OCI-LY1 (cell line): ENCODE data around the gene CARS2.

Experiments used
- H2AFZ ChIP-seq: fragments of 200-600 bp; sonication (generic), shearing (Covaris generic); 2 replicates; pipeline ENCODE4 v1.6.0; 2014; ENCODE audit warnings: antibody characterized with exemption, mild to moderate bottlenecking, low read length
- H3F3A ChIP-seq: fragments of 200-600 bp; sonication (generic), shearing (Covaris generic); 2 replicates; pipeline ENCODE4 v1.6.0; 2014; ENCODE audit warnings: mild to moderate bottlenecking, antibody characterized with exemption, low read length, moderate library complexity; ENCODE audit not compliant: insufficient read depth
- H3K27ac ChIP-seq: fragments of 200-600 bp; sonication (generic); 2 replicates; pipeline ENCODE4 v1.5.1; 2014; ENCODE audit warnings: low read length, mixed run types, mild to moderate bottlenecking, low read depth; ENCODE audit not compliant: poor library complexity, severe bottlenecking
- H3K27me3 ChIP-seq: fragments of 200-600 bp; sonication (generic); 2 replicates; pipeline ENCODE4 v1.6.0; 2014; ENCODE audit warnings: antibody characterized with exemption, mild to moderate bottlenecking, low read length, moderate library complexity; ENCODE audit not compliant: insufficient read depth
- H3K36me3 ChIP-seq: fragments of 200-600 bp; sonication (generic); 2 replicates; pipeline ENCODE4 v1.6.1; 2014; ENCODE audit warnings: mild to moderate bottlenecking, antibody characterized with exemption, low read length, moderate library complexity, mixed read lengths; ENCODE audit not compliant: insufficient read depth
- H3K4me1 ChIP-seq: fragments of 200-600 bp; sonication (generic); 2 replicates; pipeline ENCODE4 v1.5.1; 2014; ENCODE audit warnings: mild to moderate bottlenecking, low read length, moderate library complexity; ENCODE audit not compliant: insufficient read depth, severe bottlenecking
- H3K4me2 ChIP-seq: fragments of 200-600 bp; sonication (generic), shearing (Covaris generic); 2 replicates; pipeline ENCODE4 v1.6.1; 2014; ENCODE audit warnings: low read length
- H3K4me3 ChIP-seq: fragments of 200-600 bp; sonication (generic); 2 replicates; pipeline ENCODE4 v1.5.1; 2014; ENCODE audit warnings: low read length, low read depth, mild to moderate bottlenecking, mixed read lengths; ENCODE audit not compliant: poor library complexity, severe bottlenecking
- H3K79me2 ChIP-seq: fragments of 200-600 bp; shearing (Covaris generic); 2 replicates; pipeline ENCODE4 v1.6.1; 2016; ENCODE audit warnings: mixed run types, low read length, mixed read lengths; ENCODE audit not compliant: insufficient read depth
- H3K9ac ChIP-seq: fragments of 200-600 bp; sonication (generic), shearing (Covaris generic); 2 replicates; pipeline ENCODE4 v1.6.1; 2014; ENCODE audit warnings: mild to moderate bottlenecking, low read length, mixed read lengths
- H3K9me2 ChIP-seq: fragments of 200-600 bp; sonication (generic), shearing (Covaris generic); 2 replicates; pipeline ENCODE4 v1.6.1; 2014; ENCODE audit warnings: low read depth, mild to moderate bottlenecking, low read length, mixed read lengths
- H3K9me3 ChIP-seq: fragments of 200-600 bp; shearing (Covaris generic); 2 replicates; pipeline ENCODE4 v1.6.1; 2014; ENCODE audit warnings: low read length, mixed read lengths
- H4K20me1 ChIP-seq: fragments of 200-600 bp; sonication (generic), shearing (Covaris generic); 2 replicates; pipeline ENCODE4 v1.6.0; 2016; ENCODE audit warnings: mild to moderate bottlenecking, low read length; ENCODE audit not compliant: insufficient read depth
- EZH2 ChIP-seq: fragments of 200-600 bp; sonication (generic), shearing (Covaris generic); IDR thresholded peaks from 2 replicates; pipeline ENCODE4 v1.8.0; 2017; ENCODE audit warnings: borderline replicate concordance, mixed run types, mild to moderate bottlenecking, antibody characterized with exemption, low read length, moderate library complexity, mixed read lengths
- TF ChIP-seq, protein P1 (sequence below): fragments of 200-600 bp; sonication (generic), shearing (Covaris generic); IDR thresholded peaks from 2 replicates; pipeline ENCODE4 v1.5.1; 2017; ENCODE audit warnings: mild to moderate bottlenecking, antibody characterized with exemption, low read length, moderate library complexity, mixed read lengths

The CARS2 gene

DNA sequence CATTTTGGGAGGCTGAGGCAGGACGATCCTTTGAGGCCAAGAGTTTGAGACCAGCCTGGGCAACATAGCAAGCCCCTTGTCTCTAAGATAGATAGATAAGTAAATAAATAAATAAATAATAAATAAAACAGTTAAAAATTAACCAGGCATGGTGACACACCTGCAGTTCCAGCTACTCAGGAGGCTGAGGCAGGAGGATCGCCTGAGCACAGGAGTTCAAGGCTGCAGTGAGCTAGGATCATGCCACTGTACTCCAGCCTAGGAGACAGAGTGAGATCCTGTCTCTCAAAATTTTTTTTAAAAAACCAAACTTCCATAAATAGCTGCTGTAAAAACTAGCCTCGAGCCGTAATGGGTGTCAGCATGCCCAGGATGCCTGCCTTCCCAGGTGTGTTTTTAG, 104.9 kb downstream of the CARS2 start:
- Histone ChIP-seq H4K20me1 (no peaks in the 10 kb centered on the region), H3K27ac (no peak overlapping the region), H3F3A (no peaks in the 10 kb centered on the region), H3K27me3 (no peaks in the 10 kb centered on the region), H3K9me3 (no peaks in the 10 kb centered on the region), H3K9ac (no peak overlapping the region), H3K4me1 (no peaks in the 10 kb centered on the region), H3K9me2 (no peaks in the 10 kb centered on the region), H3K4me2 (no peak overlapping the region), H3K79me2 (no peaks in the 10 kb centered on the region), H3K36me3 (no peaks in the 10 kb centered on the region), H3K4me3 (no peak overlapping the region), H2AFZ (no peak overlapping the region)
- TF ChIP-seq, protein P1, sequence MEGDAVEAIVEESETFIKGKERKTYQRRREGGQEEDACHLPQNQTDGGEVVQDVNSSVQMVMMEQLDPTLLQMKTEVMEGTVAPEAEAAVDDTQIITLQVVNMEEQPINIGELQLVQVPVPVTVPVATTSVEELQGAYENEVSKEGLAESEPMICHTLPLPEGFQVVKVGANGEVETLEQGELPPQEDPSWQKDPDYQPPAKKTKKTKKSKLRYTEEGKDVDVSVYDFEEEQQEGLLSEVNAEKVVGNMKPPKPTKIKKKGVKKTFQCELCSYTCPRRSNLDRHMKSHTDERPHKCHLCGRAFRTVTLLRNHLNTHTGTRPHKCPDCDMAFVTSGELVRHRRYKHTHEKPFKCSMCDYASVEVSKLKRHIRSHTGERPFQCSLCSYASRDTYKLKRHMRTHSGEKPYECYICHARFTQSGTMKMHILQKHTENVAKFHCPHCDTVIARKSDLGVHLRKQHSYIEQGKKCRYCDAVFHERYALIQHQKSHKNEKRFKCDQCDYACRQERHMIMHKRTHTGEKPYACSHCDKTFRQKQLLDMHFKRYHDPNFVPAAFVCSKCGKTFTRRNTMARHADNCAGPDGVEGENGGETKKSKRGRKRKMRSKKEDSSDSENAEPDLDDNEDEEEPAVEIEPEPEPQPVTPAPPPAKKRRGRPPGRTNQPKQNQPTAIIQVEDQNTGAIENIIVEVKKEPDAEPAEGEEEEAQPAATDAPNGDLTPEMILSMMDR = no peak
- TF ChIP-seq EZH2 = no peak

DNA sequence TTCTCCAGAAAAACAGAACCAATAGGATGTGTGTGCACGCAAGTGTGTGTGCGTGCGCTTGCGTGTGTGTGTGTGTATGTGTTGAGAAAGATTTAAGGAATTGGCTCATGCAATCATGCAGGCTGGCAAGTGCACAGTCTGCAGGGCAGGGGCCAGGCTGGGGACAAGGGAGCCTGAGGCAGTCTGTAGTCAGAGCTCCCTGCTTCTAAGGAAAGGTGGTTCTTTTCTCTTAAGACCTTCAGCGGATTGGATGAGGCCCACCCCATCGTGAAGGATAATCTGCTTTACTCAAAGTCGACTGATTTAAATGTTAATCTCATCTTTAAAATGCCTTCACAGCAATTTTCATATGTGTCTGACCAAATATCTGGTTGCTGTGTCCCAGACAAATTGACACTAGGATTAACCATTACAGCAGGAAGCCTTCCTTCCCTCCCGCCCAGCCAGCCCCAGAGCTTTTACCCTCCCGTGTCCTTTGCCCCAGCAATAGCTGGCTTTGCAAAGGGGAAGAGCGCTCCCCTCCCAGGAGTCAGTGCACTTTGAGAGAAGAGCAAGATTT, 105.6 kb downstream of the CARS2 start:
- no peak overlapping the region for H3K4me3 ChIP-seq
- no peaks in the 10 kb centered on the region for H3K9me2 ChIP-seq

DNA sequence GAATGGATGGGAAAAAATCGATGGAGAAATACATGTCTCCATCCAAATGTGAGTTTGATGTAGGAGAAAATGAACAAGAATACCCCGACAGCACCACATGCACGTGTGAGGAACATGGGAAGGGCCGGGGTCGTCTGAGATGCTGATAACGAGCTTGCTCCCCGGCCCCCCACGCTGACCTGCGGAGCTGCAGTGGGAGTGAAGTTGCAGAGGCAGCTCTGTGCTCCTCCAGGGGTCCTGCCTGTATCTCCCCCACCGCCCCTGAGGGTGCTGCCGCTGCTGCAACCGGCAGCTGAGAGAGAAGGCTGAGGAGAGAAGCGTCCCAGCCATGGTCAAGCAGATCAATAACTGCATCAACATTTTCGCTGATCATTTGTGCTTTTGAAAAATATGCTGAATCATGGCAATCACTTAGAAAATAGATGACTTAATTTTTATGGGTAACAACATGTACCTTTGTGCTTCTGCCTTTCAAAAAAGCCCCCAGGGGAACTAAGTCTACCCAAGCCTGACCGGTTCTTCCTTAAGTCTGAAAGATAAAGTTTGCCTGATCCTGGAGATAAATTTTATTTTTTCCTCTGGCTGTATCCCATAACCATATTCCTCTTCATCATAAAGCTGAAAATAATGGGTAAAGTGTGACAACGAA, 108.8 kb downstream of the CARS2 start:
- H2AFZ ChIP-seq = no peak overlapping the region
- H3K79me2 ChIP-seq = no peaks in the 10 kb centered on the region
- no peak overlapping the region for H3K9ac ChIP-seq
- no peaks in the 10 kb centered on the region for H3F3A ChIP-seq
- H3K9me3 ChIP-seq = no peaks in the 10 kb centered on the region
- no peak overlapping the region for H3K27ac ChIP-seq
- no peaks in the 10 kb centered on the region for H3K36me3 ChIP-seq
- H3K4me2 ChIP-seq = no peak overlapping the region
- no peaks in the 10 kb centered on the region for H3K27me3 ChIP-seq
- no peaks in the 10 kb centered on the region for H3K4me1 ChIP-seq
- no peak overlapping the region for H3K4me3 ChIP-seq
- TF ChIP-seq EZH2 = no peak
- TF ChIP-seq, protein P1 = no peak
- H3K9me2 ChIP-seq = no peaks in the 10 kb centered on the region
- H4K20me1 ChIP-seq = no peaks in the 10 kb centered on the region

More for the DNA sequence above, 105.6 kb downstream of the CARS2 start:
- Histone ChIP-seq H3K27ac (no peak overlapping the region), H3K4me2 (no peak overlapping the region), H3K9me3 (no peaks in the 10 kb centered on the region), H3K79me2 (no peaks in the 10 kb centered on the region), H3K27me3 (no peaks in the 10 kb centered on the region), H3K36me3 (no peaks in the 10 kb centered on the region), H3K4me1 (no peaks in the 10 kb centered on the region), H3F3A (no peaks in the 10 kb centered on the region), H3K9ac (no peak overlapping the region), H2AFZ (no peak overlapping the region), H4K20me1 (no peaks in the 10 kb centered on the region)
- TF ChIP-seq, protein P1 = no peak
- TF ChIP-seq EZH2 = no peak
